Measurements from ENCODE around the gene BFSP1. TPM values are rescaled to one million over a fixed set of nuclear protein-coding genes. Genes with fewer than 3 reads are reported as not detected.

Gene BFSP1
- total RNA-seq, 2 experiments from 2014 or later, result 2.7 to 3.2 TPM

DNA sequence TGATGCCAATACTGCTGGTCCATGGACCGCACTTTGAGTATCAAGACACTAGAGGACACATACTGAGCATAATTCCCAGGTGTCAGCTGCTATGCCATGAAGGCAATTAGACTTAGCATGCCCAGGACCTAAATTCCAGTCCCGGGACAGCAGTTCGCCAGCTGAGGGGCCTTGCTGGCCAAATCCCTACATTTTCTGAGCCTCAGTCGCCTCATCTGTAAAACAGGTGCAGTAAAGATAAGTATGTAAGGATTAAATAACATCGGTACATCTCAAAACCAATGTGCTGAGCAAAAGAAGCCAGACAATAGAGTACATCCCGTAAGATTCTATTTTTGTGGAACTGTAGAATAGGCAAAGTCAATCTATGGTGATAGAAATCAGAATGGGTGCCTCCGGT, 1.0 kb downstream of the BFSP1 start:
- H3K9me3 Mint-ChIP-seq, result no peaks in the 10 kb centered on the region
- ChIA-PET CTCF (interaction anchor here (0.9 to 8.2 kb wide), 8 partner anchors 9 to 152 kb away, joined by 3 to 77 read pairs (median 7); partner anchors contain the start of gene RRBP1), POLR2A (interaction anchor here (0.7 to 4.9 kb wide), 13 partner anchors 8 to 607 kb away, joined by 3 to 71 read pairs (median 13); partner anchors contain the start of genes DSTN, KAT14, PET117 and RRBP1)
- peak overlapping the region; percentile 67 for H3K4me3 Mint-ChIP-seq
- H3K36me3 Mint-ChIP-seq (ENCODE audit: low read depth), result no peaks in the 10 kb centered on the region
- H3K27me3 Mint-ChIP-seq, result peaks cover 3% of the 10 kb centered on the region
- peaks cover 37% of the 10 kb centered on the region for H3K4me1 Mint-ChIP-seq
- H3K27ac Mint-ChIP-seq, result peak overlapping the region; percentile 83
- DNase-seq, result no peak

- Mint-ChIP-seq H3K4me1 (peaks cover 37% of the 10 kb centered on the region), H3K27ac (no peak overlapping the region), H3K4me3 (no peak overlapping the region), H3K27me3 (peaks cover 3% of the 10 kb centered on the region), H3K36me3 (ENCODE audit: low read depth) (no peaks in the 10 kb centered on the region), H3K9me3 (no peaks in the 10 kb centered on the region)
- ChIA-PET POLR2A (interaction anchor here (1.5 to 4.9 kb wide), 5 partner anchors 17 to 434 kb away, joined by 3 to 71 read pairs (median 15); partner anchors contain the start of gene DSTN), CTCF (interaction anchor here (1.7 to 8.2 kb wide), 4 partner anchors 10 to 153 kb away, joined by 4 to 77 read pairs (median 11); partner anchors contain the start of gene RRBP1)
- DNase-seq, result no peak
Measured at GRCh38 chr20:17529586-17529985, 1.6 kb downstream of the BFSP1 start.

DNA sequence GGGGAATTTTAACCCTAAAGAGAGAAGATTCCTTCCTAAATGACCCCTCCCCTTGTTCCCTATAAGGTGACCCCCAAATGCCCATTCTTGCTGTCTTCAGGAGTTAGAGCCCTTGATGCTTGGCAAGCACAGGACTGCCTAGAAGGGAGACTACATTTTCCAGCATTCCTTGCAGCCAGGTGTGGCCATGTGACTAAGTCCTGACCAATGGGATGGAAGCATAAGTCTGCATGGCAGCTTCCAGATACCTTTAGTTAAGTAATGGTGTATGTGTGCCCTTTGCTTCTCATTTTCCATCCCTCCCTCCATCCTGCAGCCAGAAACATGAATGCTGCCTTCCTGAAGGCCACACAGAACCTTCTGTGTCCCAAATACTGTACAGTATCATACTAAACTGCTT, 5.5 kb downstream of the BFSP1 start:
- Mint-ChIP-seq H3K27me3 (peaks cover 4% of the 10 kb centered on the region), H3K4me1 (peaks cover 16% of the 10 kb centered on the region), H3K9me3 (no peaks in the 10 kb centered on the region), H3K4me3 (no peak overlapping the region), H3K27ac (no peak overlapping the region), H3K36me3 (ENCODE audit: low read depth) (no peaks in the 10 kb centered on the region)
- peak; percentile 32 for DNase-seq
- ChIA-PET CTCF (interaction anchor here (1.0 kb wide), 1 partner anchor 11 kb away, joined by 3 read pairs; no protein-coding TSS in a partner anchor), POLR2A (interaction anchor here (0.5 kb wide), 1 partner anchor 613 kb away, joined by 3 read pairs; no protein-coding TSS in a partner anchor)

DNA sequence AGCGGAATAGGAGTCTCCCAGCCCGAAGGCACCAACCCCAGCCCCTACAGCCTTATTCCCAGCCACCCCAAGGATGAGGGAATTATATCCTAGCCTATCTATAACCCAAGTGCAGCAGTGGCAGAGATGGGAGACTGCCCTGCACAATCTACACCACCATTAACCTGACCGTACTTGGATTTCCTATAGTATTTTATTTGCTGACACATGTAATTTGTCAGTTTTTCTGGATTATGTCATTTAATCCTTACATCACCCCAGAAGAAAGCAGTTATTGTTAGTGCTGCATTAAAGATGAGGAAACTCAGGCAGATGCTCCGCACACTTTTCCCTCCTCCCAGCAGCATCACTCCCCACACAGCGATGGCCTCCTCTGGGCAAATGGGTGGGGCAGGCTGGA, 6.0 kb downstream of the BFSP1 start:
- H3K27me3 Mint-ChIP-seq, result peaks cover 6% of the 10 kb centered on the region
- no peaks in the 10 kb centered on the region for H3K9me3 Mint-ChIP-seq
- no peak for DNase-seq
- ChIA-PET POLR2A (interaction anchor here (0.5 kb wide), 1 partner anchor 614 kb away, joined by 3 read pairs; no protein-coding TSS in a partner anchor), CTCF (no interaction called here)
- H3K36me3 Mint-ChIP-seq (ENCODE audit: low read depth), result no peaks in the 10 kb centered on the region
- no peak overlapping the region for H3K27ac Mint-ChIP-seq
- no peak overlapping the region for H3K4me3 Mint-ChIP-seq
- H3K4me1 Mint-ChIP-seq, result peaks cover 14% of the 10 kb centered on the region

GRCh38 chr20:17524560-17524959, 6.6 kb downstream of the BFSP1 start:
- Mint-ChIP-seq H3K4me1 (peaks cover 11% of the 10 kb centered on the region), H3K4me3 (no peak overlapping the region), H3K27ac (no peak overlapping the region), H3K27me3 (peaks cover 6% of the 10 kb centered on the region), H3K36me3 (ENCODE audit: low read depth) (no peaks in the 10 kb centered on the region), H3K9me3 (no peaks in the 10 kb centered on the region)
- DNase-seq, result no peak
- ChIA-PET POLR2A (no interaction called here), CTCF (interaction anchor here (0.7 kb wide), 1 partner anchor 19 kb away, joined by 3 read pairs; no protein-coding TSS in a partner anchor)

DNA sequence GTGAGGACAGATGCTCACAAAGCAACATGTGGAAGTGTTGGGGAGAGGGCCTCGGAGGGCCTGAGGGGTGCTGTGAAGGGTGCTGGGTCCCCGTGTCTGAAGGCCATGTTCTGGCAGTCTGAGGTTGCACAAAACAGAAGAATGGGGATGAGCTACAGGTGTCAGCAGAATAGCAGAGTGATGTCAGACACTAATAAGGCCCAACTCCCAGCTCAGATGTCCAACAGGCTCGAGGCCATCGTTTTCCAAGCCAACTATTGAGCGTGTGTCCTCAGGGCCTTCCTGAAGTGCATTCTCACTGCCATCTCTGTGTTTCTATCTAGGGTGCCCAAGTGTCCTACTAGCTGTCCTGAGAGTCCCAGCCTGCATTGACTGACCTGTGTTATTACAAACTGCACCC, 7.9 kb downstream of the BFSP1 start:
- Mint-ChIP-seq H3K4me1 (peaks cover 11% of the 10 kb centered on the region), H3K9me3 (no peaks in the 10 kb centered on the region), H3K27me3 (peaks cover 6% of the 10 kb centered on the region), H3K27ac (no peak overlapping the region), H3K36me3 (ENCODE audit: low read depth) (no peaks in the 10 kb centered on the region), H3K4me3 (no peak overlapping the region)
- POLR2A ChIA-PET, result interaction anchor here (1.6 kb wide), 1 partner anchor 12 kb away, joined by 5 read pairs; no protein-coding TSS in a partner anchor
- CTCF ChIA-PET, result no interaction called here
- no peak for DNase-seq

- H3K9me3 Mint-ChIP-seq, result no peaks in the 10 kb centered on the region
- no peak for DNase-seq
- ChIA-PET POLR2A (interaction anchor here (1.6 kb wide), 1 partner anchor 11 kb away, joined by 5 read pairs; no protein-coding TSS in a partner anchor), CTCF (no interaction called here)
- peaks cover 6% of the 10 kb centered on the region for H3K27me3 Mint-ChIP-seq
- peaks cover 11% of the 10 kb centered on the region for H3K4me1 Mint-ChIP-seq
- H3K36me3 Mint-ChIP-seq (ENCODE audit: low read depth), result peaks cover 2% of the 10 kb centered on the region
- H3K27ac Mint-ChIP-seq, result no peak overlapping the region
- H3K4me3 Mint-ChIP-seq, result no peak overlapping the region
Measured at GRCh38 chr20:17522528-17522927, 8.7 kb downstream of the BFSP1 start.

DNA sequence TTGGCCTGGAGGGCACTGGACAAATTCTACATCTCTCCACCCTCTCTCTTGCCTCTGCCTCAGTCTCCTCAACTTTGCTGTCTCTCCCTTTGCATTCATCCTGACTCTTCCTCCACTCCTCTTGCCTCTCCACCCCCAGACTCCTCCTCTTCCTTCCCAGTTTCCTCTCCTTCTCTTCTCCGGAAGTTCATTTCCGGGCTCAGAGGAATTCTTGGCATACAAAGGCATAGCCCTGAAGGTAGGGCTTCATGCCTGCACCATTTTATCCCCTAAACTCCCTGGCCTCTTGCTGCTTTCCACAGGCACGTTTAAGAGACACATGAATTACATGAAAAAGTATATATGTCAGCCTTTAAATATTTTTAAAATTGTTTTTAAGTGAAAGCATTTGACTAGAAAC, 10.6 kb downstream of the BFSP1 start:
- Mint-ChIP-seq H3K4me3 (no peak overlapping the region), H3K4me1 (peaks cover 19% of the 10 kb centered on the region), H3K36me3 (ENCODE audit: low read depth) (peaks cover 8% of the 10 kb centered on the region), H3K27me3 (peaks cover 7% of the 10 kb centered on the region), H3K9me3 (no peaks in the 10 kb centered on the region), H3K27ac (no peak overlapping the region)
- POLR2A ChIA-PET, result no interaction called here
- CTCF ChIA-PET, result interaction anchor here (1.0 to 1.3 kb wide), 2 partner anchors 10 to 17 kb away, joined by 3 to 4 read pairs; no protein-coding TSS in a partner anchor
- DNase-seq, result no peak

- peaks cover 8% of the 10 kb centered on the region for H3K36me3 Mint-ChIP-seq (ENCODE audit: low read depth)
- CTCF ChIA-PET, result interaction anchor here (0.9 to 1.3 kb wide), 2 partner anchors 10 to 162 kb away, joined by 3 to 4 read pairs; partner anchors contain the start of gene RRBP1
- no peak for DNase-seq
Measured at GRCh38 chr20:17519606-17520285, 11.4 kb downstream of the BFSP1 start.

GRCh38 chr20:17518339-17519052, 12.7 kb downstream of the BFSP1 start:
- no peak overlapping the region for H3K27ac Mint-ChIP-seq
- ChIA-PET CTCF (interaction anchor here (1.2 kb wide), 1 partner anchor 13 kb away, joined by 3 read pairs; no protein-coding TSS in a partner anchor), POLR2A (interaction anchor here (1.2 kb wide), 1 partner anchor 10 kb away, joined by 3 read pairs; no protein-coding TSS in a partner anchor)
- H3K27me3 Mint-ChIP-seq, result peaks cover 8% of the 10 kb centered on the region
- H3K36me3 Mint-ChIP-seq (ENCODE audit: low read depth), result peaks cover 11% of the 10 kb centered on the region
- H3K4me1 Mint-ChIP-seq, result peaks cover 20% of the 10 kb centered on the region
- no peak overlapping the region for H3K4me3 Mint-ChIP-seq
- H3K9me3 Mint-ChIP-seq, result no peaks in the 10 kb centered on the region
- no peak for DNase-seq

More at GRCh38 chr20:17519606-17520285, 11.4 kb downstream of the BFSP1 start:
- no peak overlapping the region for H3K27ac Mint-ChIP-seq
- no peak overlapping the region for H3K4me3 Mint-ChIP-seq
- H3K27me3 Mint-ChIP-seq, result peaks cover 8% of the 10 kb centered on the region
- POLR2A ChIA-PET, result no interaction called here
- peaks cover 19% of the 10 kb centered on the region for H3K4me1 Mint-ChIP-seq
- no peaks in the 10 kb centered on the region for H3K9me3 Mint-ChIP-seq

DNA sequence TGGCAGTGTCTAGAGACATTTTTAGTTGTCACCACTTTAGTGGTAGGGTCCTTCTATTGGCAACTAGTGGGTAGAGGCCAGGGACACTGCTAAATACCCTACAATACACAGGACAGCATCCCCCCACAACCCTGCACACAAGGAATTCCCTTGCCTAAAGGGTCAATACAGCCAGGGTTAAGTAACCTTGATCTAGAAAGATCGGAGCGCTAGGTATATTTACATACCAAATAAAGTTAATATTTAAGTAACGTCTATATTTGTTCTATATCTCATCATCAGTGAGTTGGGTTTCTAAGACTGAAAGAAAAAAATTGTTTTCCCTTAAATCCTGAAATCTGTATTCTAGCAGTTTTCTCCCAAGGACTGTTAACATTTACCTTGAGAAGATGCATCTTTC, 16.1 kb downstream of the BFSP1 start:
- Mint-ChIP-seq H3K27ac (no peak overlapping the region), H3K4me3 (no peak overlapping the region), H3K27me3 (peaks cover 8% of the 10 kb centered on the region), H3K9me3 (peaks cover 2% of the 10 kb centered on the region), H3K36me3 (ENCODE audit: low read depth) (peaks cover 27% of the 10 kb centered on the region), H3K4me1 (peaks cover 41% of the 10 kb centered on the region)
- ChIA-PET POLR2A (no interaction called here), CTCF (interaction anchor here (2.5 kb wide), 1 partner anchor 10 kb away, joined by 17 read pairs; no protein-coding TSS in a partner anchor)
- DNase-seq, result no peak

- POLR2A ChIA-PET, result interaction anchor here (1.0 to 3.8 kb wide), 2 partner anchors 17 to 330 kb away, joined by 3 to 38 read pairs; partner anchors contain the start of gene BFSP1
- peaks cover 2% of the 10 kb centered on the region for H3K9me3 Mint-ChIP-seq
- CTCF ChIA-PET, result interaction anchor here (0.8 to 2.5 kb wide), 6 partner anchors 9 to 482 kb away, joined by 3 to 17 read pairs (median 3); partner anchors contain the start of genes BFSP1 and RRBP1
- H3K27ac Mint-ChIP-seq, result no peak overlapping the region
- H3K4me1 Mint-ChIP-seq, result peaks cover 46% of the 10 kb centered on the region
- H3K4me3 Mint-ChIP-seq, result no peak overlapping the region
- H3K27me3 Mint-ChIP-seq, result peaks cover 10% of the 10 kb centered on the region
- no peak for DNase-seq
- peaks cover 28% of the 10 kb centered on the region for H3K36me3 Mint-ChIP-seq (ENCODE audit: low read depth)
Measured at GRCh38 chr20:17513939-17514338, 17.2 kb downstream of the BFSP1 start.
